Activated naive CD8-positive, alpha-beta T cell treated with anti-CD3 and anti-CD28 coated beads, Interleukin-2, amount 50 U/mL, for 16 hours (primary cell): Measurements from ENCODE around the gene C11orf16.
"Not testable (repeated sequence)": the region's sequence is repeated elsewhere in the genome, so short reads cannot be mapped to it uniquely, and the experiment has no call there.

Experiments
- DNase-seq: peaks from one replicate; pipeline ENCODE4 v3.0.0-alpha.2; 2020; ENCODE audit warnings: low read depth, low spot score

C11orf16 gene

GRCh38 chr11:8886322-8886721 is 46.4 kb downstream of the C11orf16 start:
- DNase-seq, result no peak

- not testable (repeated sequence) for DNase-seq
Measured at GRCh38 chr11:8881585-8881984, 51.2 kb downstream of the C11orf16 start.

GRCh38 chr11:8878771-8879170 is 54.0 kb downstream of the C11orf16 start:
- no peak for DNase-seq

- DNase-seq, result no peak
Measured at GRCh38 chr11:8873741-8874405, 58.9 kb downstream of the C11orf16 start.

GRCh38 chr11:8871962-8872361 is 60.8 kb downstream of the C11orf16 start:
- no peak for DNase-seq

- DNase-seq, result no peak
Measured at GRCh38 chr11:8871171-8871775, 61.5 kb downstream of the C11orf16 start.

- DNase-seq, result no peak
Measured at GRCh38 chr11:8870411-8871170, 62.2 kb downstream of the C11orf16 start.
